C4-2B (cell line): Measurements from ENCODE around the gene MACIR.

Experiments
- H3K27ac ChIP-seq: fragments of 450-650 bp; 2 replicates; pipeline ENCODE4 v1.5.1; 2017
- ZFX ChIP-seq: fragments of 450-650 bp; IDR thresholded peaks from 2 replicates; pipeline ENCODE4 v1.6.1; 2017
- TF ChIP-seq, protein P1 (sequence below): fragments of 450-650 bp; conservative IDR thresholded peaks from 2 replicates; pipeline ENCODE4 v1.5.1; 2017; ENCODE audit warnings: mild to moderate bottlenecking

The MACIR gene

DNA sequence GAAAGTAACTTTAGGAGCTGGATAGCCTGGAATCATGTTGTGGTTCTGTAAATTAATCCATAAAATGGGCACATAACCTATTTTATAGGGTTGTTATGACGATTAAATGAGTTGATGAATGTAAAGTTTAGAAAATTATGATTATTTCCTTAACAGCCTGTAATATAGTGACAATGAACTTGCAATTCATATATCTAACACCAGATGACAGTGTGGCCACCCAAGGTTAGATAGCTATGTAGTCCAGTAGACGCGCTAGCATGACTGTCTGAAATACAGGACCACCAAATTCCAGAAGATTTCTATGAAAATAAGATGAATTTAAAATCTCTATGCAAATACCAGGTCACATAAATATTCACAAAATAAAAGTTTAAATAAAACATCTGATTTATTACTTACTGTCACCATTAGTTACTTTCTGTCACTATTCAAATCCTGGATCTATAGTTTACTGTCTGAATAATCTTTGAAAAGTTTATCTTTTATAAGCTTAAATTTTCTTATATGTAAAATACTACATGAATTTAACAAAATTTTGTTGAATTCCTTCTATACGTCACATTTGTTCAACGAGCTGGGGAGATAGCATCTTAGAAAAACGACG lies 26.1 kb upstream of the MACIR start:
- TF ChIP-seq, protein P1, sequence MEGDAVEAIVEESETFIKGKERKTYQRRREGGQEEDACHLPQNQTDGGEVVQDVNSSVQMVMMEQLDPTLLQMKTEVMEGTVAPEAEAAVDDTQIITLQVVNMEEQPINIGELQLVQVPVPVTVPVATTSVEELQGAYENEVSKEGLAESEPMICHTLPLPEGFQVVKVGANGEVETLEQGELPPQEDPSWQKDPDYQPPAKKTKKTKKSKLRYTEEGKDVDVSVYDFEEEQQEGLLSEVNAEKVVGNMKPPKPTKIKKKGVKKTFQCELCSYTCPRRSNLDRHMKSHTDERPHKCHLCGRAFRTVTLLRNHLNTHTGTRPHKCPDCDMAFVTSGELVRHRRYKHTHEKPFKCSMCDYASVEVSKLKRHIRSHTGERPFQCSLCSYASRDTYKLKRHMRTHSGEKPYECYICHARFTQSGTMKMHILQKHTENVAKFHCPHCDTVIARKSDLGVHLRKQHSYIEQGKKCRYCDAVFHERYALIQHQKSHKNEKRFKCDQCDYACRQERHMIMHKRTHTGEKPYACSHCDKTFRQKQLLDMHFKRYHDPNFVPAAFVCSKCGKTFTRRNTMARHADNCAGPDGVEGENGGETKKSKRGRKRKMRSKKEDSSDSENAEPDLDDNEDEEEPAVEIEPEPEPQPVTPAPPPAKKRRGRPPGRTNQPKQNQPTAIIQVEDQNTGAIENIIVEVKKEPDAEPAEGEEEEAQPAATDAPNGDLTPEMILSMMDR = peak; percentile 99
- no peak for TF ChIP-seq ZFX
- H3K27ac ChIP-seq = no peak overlapping the region

DNA sequence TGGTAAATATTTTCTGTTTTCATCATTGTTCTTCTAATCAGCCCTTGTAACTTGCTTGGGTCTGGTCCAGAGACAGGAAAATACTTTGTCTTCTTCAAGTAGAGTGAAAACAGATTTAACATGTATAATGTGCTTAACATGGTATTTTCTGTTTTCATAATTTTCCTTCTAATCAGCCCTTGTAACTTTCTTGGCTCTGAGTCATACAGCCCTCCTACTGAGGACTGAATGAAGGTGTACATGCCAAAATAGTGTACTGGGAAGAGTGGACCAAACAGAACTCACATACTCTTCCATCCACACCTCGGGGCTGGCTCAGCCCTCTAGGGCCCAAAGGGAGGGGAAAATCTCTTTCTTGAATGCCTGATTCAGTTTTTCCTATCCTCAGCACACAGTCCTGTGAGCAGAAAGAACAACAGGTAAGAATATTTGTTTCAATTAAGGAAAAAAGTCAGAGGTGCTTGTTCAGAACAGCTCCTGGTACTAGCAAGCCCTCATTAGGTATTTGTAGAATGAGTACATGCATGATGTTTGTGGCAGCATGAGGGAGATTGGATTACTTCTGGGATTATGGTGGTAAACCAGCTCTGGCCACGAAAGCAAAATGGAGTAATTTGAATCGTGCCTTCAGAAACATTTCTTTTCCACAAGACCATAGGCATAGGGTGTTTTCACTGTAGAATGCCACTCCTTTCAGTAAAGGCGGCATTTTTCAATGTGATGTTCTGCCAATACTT lies 24.2 kb upstream of the MACIR start:
- TF ChIP-seq ZFX = no peak
- TF ChIP-seq, protein P1 = no peak

GRCh38 chr5:103235891-103236290 lies 22.7 kb upstream of the MACIR start:
- no peak for TF ChIP-seq ZFX
- TF ChIP-seq, protein P1 = no peak
- H3K27ac ChIP-seq = no peak overlapping the region

More for the DNA sequence above, 24.2 kb upstream of the MACIR start:
- no peak overlapping the region for H3K27ac ChIP-seq

- no peak overlapping the region for H3K27ac ChIP-seq
- TF ChIP-seq ZFX = no peak
- TF ChIP-seq, protein P1 = no peak
Observed at GRCh38 chr5:103237778-103238177, 20.8 kb upstream of the MACIR start.

DNA sequence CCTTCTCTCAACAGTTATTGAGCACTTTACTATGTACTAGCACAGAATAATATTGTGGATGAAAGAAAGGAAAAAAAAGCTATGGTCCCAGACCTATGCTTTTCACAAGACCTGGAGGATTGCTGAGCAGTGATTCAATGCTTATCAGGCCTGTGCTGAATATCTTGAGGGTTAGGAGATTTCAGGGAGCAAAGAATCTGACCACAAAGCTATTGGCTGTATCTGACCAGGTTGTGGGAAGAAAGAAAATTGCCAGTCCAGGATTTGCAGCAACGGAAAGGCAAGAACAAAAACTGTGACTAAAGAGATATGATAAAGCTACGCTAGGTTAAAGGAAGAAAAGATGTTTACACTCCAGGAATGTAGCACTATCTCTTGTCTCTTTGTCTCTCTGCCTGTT lies 14.9 kb upstream of the MACIR start:
- TF ChIP-seq ZFX = no peak
- TF ChIP-seq, protein P1 = no peak

GRCh38 chr5:103244398-103244797 lies 14.2 kb upstream of the MACIR start:
- H3K27ac ChIP-seq = no peak overlapping the region
- TF ChIP-seq, protein P1 = no peak
- no peak for TF ChIP-seq ZFX

More for the DNA sequence above, 14.9 kb upstream of the MACIR start:
- no peak overlapping the region for H3K27ac ChIP-seq

- no peak overlapping the region for H3K27ac ChIP-seq
- no peak for TF ChIP-seq ZFX
- TF ChIP-seq, protein P1 = no peak
Observed at GRCh38 chr5:103245761-103246160, 12.8 kb upstream of the MACIR start.
